GM12878 (cell line): ENCODE measurements around the gene GALNT15. TPM values are rescaled to one million over a fixed set of nuclear protein-coding genes. Genes with fewer than 3 reads are reported as not detected.

Source experiments
- BRCA1 ChIP-seq: IDR thresholded peaks from 2 replicates; pipeline ENCODE4 v1.6.1; 2011; ENCODE audit warnings: low read depth, low read length, improper control_type of control experiment
- EED ChIP-seq: sonication (generic); IDR thresholded peaks from 2 replicates; pipeline ENCODE4 v1.6.1; 2016; ENCODE audit warnings: antibody characterized with exemption, low read depth
- FOXK2 ChIP-seq: fragments of 450-650 bp; IDR thresholded peaks from 2 replicates; pipeline ENCODE4 v1.6.1; 2017; ENCODE audit warnings: mild to moderate bottlenecking, moderate library complexity
- IRF4 ChIP-seq: IDR thresholded peaks from 2 replicates; pipeline ENCODE4 v1.6.1; 2011; ENCODE audit warnings: low read depth, low read length
- MXI1 ChIP-seq: fragments of 150-350 bp; IDR thresholded peaks from 2 replicates; pipeline ENCODE4 v1.6.1; 2011; ENCODE audit warnings: low read depth, mild to moderate bottlenecking, inconsistent platforms, low read length, improper control_type of control experiment
- ZNF207 ChIP-seq: fragments of 450-650 bp; IDR thresholded peaks from 2 replicates; pipeline ENCODE4 v1.6.1; 2014; ENCODE audit warnings: antibody characterized with exemption, mild to moderate bottlenecking, borderline replicate concordance
- ZNF384 ChIP-seq: IDR thresholded peaks from 2 replicates; pipeline ENCODE4 v1.6.1; 2012; ENCODE audit warnings: low read depth, mild to moderate bottlenecking, low read length, improper control_type of control experiment, borderline replicate concordance
- polyA plus RNA-seq, 11 experiments: library from polyadenylated mRNA; depleted of rRNA in 4 of 11; unstranded in 6 of 11; stranded (reverse) in 5 of 11; fragments of >200 nt; fragmentation: Nextera tagmentation in 4 of 11; fragmentation: Illumina TruSeq in 1 of 11; extraction: Ambion mirVana in 4 of 11; extraction: Trizol in 1 of 11; gene quantifications; 1 replicate in 1 of 11; 2 replicates in 10 of 11; pipeline versions ENCODE4 v1.2.1 to v1.2.3, GENCODE V29; 2011 to 2016; ENCODE audit warnings: inconsistent platforms in 2 of 11, missing spikeins in 2 of 11, low read depth in 1 of 11
- total RNA-seq, 4 experiments: library from RNA; depleted of rRNA in 3 of 4; stranded (reverse); fragments of >200 nt in 3 of 4; fragmentation: Illumina TruSeq in 1 of 4; extraction: Trizol in 1 of 4; gene quantifications; 2 replicates each; pipeline versions ENCODE4 v1.2.1 to v1.2.3, GENCODE V29; 2013 to 2021
- TF ChIP-seq, protein P1 (sequence below): fragments of 450-650 bp; IDR thresholded peaks from 2 replicates; pipeline ENCODE4 v1.6.1; 2017; ENCODE audit warnings: mild to moderate bottlenecking, moderate library complexity
- TF ChIP-seq, protein P2 (sequence below): IDR thresholded peaks from 2 replicates; pipeline ENCODE4 v1.6.1; 2012; ENCODE audit warnings: low read length, inconsistent platforms
- TF ChIP-seq, protein P3 (sequence below): IDR thresholded peaks from 2 replicates; pipeline ENCODE4 v1.6.1; 2012; ENCODE audit warnings: low read depth, low read length, improper control_type of control experiment
- TF ChIP-seq, protein P4 (sequence below): IDR thresholded peaks from 2 replicates; pipeline ENCODE4 v1.6.1; 2012; ENCODE audit warnings: low read depth, low read length, improper control_type of control experiment
- TF ChIP-seq, protein P5 (sequence below): IDR thresholded peaks from 2 replicates; pipeline ENCODE4 v1.6.1; 2011; ENCODE audit warnings: mild to moderate bottlenecking, low read depth, low read length, moderate library complexity; ENCODE audit not compliant: insufficient replicate concordance

Gene GALNT15
- total and polyA plus RNA-seq, 10 of the 15 experiments (the other 5 are each of a cell fraction or from before 2014, with no cell fraction given), result 0.03 to 0.05 TPM; not detected in 8

DNA sequence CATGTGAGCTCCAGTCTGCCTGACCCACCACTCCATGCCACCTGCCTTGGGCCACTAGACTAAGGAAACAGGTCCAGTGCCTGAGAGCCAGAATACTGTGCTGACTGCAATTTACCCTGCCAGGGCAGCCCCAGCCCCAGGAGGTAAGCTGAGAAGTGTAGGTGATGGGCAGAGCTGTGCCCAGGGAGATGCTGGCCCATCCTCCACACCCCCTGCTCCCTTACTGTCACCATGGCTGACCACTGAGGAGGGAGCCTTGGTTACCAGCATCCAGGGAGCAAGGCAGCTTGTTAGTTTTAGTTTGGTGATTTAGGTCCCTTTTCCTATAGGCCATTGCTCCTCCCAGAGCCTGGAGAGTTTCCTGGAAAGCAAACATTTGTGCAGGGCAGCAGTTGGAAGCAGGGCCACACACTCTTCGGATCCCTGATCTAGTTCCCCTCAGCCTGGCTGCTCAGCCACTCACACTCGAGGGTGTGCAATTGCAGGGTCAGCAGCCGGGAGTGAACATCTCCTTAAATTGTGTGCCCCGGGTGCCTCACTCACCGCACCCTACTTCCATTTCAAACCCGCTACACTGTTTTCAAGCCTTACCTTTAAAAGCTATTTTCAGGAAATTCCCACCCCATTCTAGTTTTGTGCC lies 2.0 kb downstream of the GALNT15 start (continued):
- TF ChIP-seq, protein P1, sequence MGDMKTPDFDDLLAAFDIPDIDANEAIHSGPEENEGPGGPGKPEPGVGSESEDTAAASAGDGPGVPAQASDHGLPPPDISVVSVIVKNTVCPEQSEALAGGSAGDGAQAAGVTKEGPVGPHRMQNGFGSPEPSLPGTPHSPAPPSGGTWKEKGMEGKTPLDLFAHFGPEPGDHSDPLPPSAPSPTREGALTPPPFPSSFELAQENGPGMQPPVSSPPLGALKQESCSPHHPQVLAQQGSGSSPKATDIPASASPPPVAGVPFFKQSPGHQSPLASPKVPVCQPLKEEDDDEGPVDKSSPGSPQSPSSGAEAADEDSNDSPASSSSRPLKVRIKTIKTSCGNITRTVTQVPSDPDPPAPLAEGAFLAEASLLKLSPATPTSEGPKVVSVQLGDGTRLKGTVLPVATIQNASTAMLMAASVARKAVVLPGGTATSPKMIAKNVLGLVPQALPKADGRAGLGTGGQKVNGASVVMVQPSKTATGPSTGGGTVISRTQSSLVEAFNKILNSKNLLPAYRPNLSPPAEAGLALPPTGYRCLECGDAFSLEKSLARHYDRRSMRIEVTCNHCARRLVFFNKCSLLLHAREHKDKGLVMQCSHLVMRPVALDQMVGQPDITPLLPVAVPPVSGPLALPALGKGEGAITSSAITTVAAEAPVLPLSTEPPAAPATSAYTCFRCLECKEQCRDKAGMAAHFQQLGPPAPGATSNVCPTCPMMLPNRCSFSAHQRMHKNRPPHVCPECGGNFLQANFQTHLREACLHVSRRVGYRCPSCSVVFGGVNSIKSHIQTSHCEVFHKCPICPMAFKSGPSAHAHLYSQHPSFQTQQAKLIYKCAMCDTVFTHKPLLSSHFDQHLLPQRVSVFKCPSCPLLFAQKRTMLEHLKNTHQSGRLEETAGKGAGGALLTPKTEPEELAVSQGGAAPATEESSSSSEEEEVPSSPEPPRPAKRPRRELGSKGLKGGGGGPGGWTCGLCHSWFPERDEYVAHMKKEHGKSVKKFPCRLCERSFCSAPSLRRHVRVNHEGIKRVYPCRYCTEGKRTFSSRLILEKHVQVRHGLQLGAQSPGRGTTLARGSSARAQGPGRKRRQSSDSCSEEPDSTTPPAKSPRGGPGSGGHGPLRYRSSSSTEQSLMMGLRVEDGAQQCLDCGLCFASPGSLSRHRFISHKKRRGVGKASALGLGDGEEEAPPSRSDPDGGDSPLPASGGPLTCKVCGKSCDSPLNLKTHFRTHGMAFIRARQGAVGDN, result no peak
- TF ChIP-seq BRCA1 (no peak), FOXK2 (no peak), ZNF384 (no peak), ZNF207 (no peak), MXI1 (no peak), EED (no peak), IRF4 (no peak)
- TF ChIP-seq, protein P2, sequence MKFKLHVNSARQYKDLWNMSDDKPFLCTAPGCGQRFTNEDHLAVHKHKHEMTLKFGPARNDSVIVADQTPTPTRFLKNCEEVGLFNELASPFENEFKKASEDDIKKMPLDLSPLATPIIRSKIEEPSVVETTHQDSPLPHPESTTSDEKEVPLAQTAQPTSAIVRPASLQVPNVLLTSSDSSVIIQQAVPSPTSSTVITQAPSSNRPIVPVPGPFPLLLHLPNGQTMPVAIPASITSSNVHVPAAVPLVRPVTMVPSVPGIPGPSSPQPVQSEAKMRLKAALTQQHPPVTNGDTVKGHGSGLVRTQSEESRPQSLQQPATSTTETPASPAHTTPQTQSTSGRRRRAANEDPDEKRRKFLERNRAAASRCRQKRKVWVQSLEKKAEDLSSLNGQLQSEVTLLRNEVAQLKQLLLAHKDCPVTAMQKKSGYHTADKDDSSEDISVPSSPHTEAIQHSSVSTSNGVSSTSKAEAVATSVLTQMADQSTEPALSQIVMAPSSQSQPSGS, result no peak
- TF ChIP-seq, protein P3, sequence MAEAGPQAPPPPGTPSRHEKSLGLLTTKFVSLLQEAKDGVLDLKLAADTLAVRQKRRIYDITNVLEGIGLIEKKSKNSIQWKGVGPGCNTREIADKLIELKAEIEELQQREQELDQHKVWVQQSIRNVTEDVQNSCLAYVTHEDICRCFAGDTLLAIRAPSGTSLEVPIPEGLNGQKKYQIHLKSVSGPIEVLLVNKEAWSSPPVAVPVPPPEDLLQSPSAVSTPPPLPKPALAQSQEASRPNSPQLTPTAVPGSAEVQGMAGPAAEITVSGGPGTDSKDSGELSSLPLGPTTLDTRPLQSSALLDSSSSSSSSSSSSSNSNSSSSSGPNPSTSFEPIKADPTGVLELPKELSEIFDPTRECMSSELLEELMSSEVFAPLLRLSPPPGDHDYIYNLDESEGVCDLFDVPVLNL, result no peak
- TF ChIP-seq, protein P4, sequence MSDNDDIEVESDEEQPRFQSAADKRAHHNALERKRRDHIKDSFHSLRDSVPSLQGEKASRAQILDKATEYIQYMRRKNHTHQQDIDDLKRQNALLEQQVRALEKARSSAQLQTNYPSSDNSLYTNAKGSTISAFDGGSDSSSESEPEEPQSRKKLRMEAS, result no peak
- TF ChIP-seq, protein P5, sequence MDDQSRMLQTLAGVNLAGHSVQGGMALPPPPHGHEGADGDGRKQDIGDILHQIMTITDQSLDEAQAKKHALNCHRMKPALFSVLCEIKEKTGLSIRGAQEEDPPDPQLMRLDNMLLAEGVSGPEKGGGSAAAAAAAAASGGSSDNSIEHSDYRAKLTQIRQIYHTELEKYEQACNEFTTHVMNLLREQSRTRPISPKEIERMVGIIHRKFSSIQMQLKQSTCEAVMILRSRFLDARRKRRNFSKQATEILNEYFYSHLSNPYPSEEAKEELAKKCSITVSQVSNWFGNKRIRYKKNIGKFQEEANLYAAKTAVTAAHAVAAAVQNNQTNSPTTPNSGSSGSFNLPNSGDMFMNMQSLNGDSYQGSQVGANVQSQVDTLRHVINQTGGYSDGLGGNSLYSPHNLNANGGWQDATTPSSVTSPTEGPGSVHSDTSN, result no peak
